Measurements from ENCODE around the gene MUC5AC.
"Not testable (repeated sequence)": the region's sequence is repeated elsewhere in the genome, so short reads cannot be mapped to it uniquely, and the experiment has no call there.

MUC5AC gene

GRCh38 chr11:1162138-1162475 lies 4.4 kb downstream of the MUC5AC start:
- H3K4me3 ChIP-seq (ENCODE audit: low read depth, low read length) = no peak overlapping the region
- no peak for TF ChIP-seq CTCF (IDR thresholded peaks at IDR 0.05; ENCODE audit: low read depth, low read length)

- H3K4me3 ChIP-seq (ENCODE audit: low read depth, low read length) = no peak overlapping the region
- no peak for TF ChIP-seq CTCF (IDR thresholded peaks at IDR 0.05; ENCODE audit: low read depth, low read length)
Measured at GRCh38 chr11:1162491-1163311, 4.9 kb downstream of the MUC5AC start.

GRCh38 chr11:1163321-1163910 lies 5.7 kb downstream of the MUC5AC start:
- no peak overlapping the region for H3K4me3 ChIP-seq (ENCODE audit: low read depth, low read length)
- TF ChIP-seq CTCF (IDR thresholded peaks at IDR 0.05; ENCODE audit: low read depth, low read length) = no peak

DNA sequence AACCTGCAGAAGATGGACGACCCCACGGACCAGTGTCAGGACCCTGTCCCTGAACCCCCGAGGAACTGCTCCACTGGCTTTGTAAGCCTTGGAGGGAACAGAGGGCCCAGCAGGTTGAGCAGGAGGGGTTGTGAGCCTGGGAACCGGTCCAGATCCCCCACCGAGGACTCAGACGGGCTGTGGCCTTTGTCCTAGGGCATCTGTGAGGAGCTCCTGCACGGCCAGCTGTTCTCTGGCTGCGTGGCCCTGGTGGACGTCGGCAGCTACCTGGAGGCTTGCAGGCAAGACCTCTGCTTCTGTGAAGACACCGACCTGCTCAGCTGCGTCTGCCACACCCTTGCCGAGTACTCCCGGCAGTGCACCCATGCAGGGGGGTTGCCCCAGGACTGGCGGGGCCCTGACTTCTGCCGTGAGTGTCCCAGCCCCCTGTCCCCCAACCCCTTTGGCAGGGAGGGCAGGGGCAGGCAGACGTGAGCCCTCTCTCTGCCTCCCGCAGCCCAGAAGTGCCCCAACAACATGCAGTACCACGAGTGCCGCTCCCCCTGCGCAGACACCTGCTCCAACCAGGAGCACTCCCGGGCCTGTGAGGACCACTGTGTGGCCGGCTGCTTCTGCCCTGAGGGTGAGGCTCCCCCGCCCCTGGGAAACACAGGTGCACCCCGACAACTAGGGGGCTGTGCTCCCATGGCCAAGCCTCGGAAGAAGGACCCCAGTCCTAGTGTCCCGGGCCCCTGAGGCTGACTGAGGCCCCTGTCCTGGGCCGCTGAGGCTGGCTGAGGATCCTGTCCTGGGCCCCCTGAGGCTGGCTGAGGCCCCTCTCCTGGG lies 6.4 kb downstream of the MUC5AC start:
- no peak for TF ChIP-seq CTCF (IDR thresholded peaks at IDR 0.05; ENCODE audit: low read depth, low read length)
- H3K4me3 ChIP-seq (ENCODE audit: low read depth, low read length) = no peak overlapping the region

DNA sequence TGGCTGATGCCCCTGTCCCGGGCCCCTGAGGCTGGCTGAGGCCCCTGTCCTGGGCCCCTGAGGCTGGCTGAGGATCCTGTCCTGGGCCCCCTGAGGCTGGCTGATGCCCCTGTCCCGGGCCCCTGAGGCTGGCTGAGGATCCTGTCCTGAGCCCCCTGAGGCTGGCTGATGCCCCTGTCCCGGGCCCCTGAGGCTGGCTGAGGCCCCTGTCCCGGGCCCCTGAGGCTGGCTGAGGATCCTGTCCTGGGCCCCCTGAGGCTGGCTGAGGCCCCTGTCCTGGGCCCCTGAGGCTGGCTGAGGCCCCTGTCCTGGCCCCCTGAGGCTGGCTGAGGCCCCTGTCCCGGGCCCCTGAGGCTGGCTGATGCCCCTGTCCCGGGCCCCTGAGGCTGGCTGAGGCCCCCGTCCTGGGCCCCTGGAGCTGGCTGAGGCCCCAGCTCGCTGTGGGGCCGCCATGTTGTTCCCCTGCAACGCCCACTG lies 7.1 kb downstream of the MUC5AC start:
- H3K4me3 ChIP-seq (ENCODE audit: low read depth, low read length) = not testable (repeated sequence)

DNA sequence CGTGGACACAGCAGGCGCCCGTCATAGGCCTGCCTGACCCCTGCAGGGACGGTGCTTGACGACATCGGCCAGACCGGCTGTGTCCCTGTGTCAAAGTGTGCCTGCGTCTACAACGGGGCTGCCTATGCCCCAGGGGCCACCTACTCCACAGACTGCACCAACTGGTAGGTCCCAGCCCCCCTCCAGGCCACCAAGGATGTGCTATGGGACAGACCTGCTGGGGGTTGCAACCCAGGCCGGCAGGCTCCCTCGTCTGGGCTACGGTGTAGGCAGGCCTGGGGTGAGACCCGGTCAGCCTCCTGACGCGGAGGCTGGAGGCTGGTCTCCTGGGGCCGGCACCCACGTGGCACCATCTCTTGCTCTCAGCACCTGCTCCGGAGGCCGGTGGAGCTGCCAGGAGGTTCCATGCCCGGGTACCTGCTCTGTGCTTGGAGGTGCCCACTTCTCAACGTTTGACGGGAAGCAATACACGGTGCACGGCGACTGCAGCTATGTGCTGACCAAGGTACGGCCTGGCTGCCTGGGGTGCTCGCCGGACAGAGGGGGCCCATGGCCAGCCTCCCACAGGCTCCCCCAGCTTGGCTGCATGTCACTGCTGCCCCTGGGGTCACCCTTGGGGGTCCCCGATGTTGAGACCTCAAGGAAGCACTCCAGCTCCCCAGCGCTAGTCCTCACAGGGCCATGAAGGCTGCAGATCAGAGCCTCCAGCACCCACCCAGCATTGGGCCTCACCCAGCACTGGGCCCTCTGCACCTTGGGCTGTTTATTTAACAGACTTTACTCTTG lies 7.7 kb downstream of the MUC5AC start:
- no peak for TF ChIP-seq CTCF (IDR thresholded peaks at IDR 0.05; ENCODE audit: low read depth, low read length)
- H3K4me3 ChIP-seq (ENCODE audit: low read depth, low read length) = no peak overlapping the region

- H3K4me3 ChIP-seq (ENCODE audit: low read depth, low read length) = no peak overlapping the region
- no peak for TF ChIP-seq CTCF (IDR thresholded peaks at IDR 0.05; ENCODE audit: low read depth, low read length)
Measured at GRCh38 chr11:1167256-1167655, 9.5 kb downstream of the MUC5AC start.
